Memory B cell (primary cell): ENCODE data around the gene SMURF2.
"Not testable (repeated sequence)": the region's sequence is repeated elsewhere in the genome, so short reads cannot be mapped to it uniquely, and the experiment has no call there.

Experiments
- ATAC-seq: fragments of 150-1000 bp; cut with Tn5 transposase; 2 replicates; pipeline ENCODE4 v1.10.0; 2021; ENCODE audit warnings: low read depth, mild to moderate bottlenecking, moderate library complexity
- DNase-seq, 2 donors: peaks; one replicate each; pipeline ENCODE4 v3.0.0; 2022; ENCODE audit warnings: low spot score in 2 of 2
- H3K27ac Mint-ChIP-seq: one replicate; pipeline ENCODE4 v1.8.0; 2022; ENCODE audit warnings: mild to moderate bottlenecking, moderate library complexity, mixed read lengths
- H3K27me3 Mint-ChIP-seq: one replicate; pipeline ENCODE4 v1.8.0; 2022; ENCODE audit warnings: mixed read lengths
- H3K36me3 Mint-ChIP-seq: one replicate; pipeline ENCODE4 v1.8.0; 2022; ENCODE audit warnings: mild to moderate bottlenecking, mixed read lengths
- H3K4me1 Mint-ChIP-seq: one replicate; pipeline ENCODE4 v1.8.0; 2022; ENCODE audit warnings: mixed read lengths
- H3K4me3 Mint-ChIP-seq: one replicate; pipeline ENCODE4 v1.8.0; 2022; ENCODE audit warnings: mild to moderate bottlenecking, moderate library complexity, mixed read lengths
- H3K9me3 Mint-ChIP-seq: one replicate; pipeline ENCODE4 v1.8.0; 2022; ENCODE audit warnings: mixed read lengths

Gene SMURF2

GRCh38 chr17:64630309-64631223 is 31.5 kb downstream of the SMURF2 start:
- peak overlapping the region; percentile 24 for H3K27ac Mint-ChIP-seq
- no peaks in the 10 kb centered on the region for H3K27me3 Mint-ChIP-seq
- H3K4me3 Mint-ChIP-seq = no peak overlapping the region
- no peaks in the 10 kb centered on the region for H3K9me3 Mint-ChIP-seq
- peaks cover 9% of the 10 kb centered on the region for H3K36me3 Mint-ChIP-seq
- H3K4me1 Mint-ChIP-seq = peaks cover 41% of the 10 kb centered on the region
- DNase-seq = no peak
- ATAC-seq = no peak

DNA sequence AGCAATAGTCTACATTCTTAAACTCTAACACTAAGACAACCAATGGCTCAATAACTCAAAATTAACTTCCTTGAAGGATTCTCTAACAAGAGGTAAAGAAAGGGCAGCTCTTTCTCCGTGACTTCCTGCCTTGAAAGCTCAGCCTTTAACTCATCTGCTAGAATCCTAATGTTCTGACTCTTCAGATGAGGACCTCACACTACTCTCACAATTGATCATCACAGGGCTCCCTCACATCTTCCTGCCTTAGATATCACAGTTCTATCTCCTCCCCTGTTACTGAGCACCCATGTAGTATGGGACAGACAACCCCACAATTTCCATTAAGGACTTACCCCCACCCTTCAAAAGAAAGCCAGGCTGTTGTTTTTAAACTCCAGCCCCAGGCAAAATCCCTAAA is 33.5 kb downstream of the SMURF2 start:
- Mint-ChIP-seq H3K4me1 (peaks cover 41% of the 10 kb centered on the region), H3K27me3 (no peaks in the 10 kb centered on the region), H3K9me3 (no peaks in the 10 kb centered on the region), H3K4me3 (no peak overlapping the region), H3K36me3 (peaks cover 8% of the 10 kb centered on the region), H3K27ac (peak overlapping the region; percentile 9)
- DNase-seq (no peak), ATAC-seq (no peak)

GRCh38 chr17:64627797-64628196 is 34.3 kb downstream of the SMURF2 start:
- Mint-ChIP-seq H3K27me3 (no peaks in the 10 kb centered on the region), H3K4me3 (no peak overlapping the region), H3K4me1 (peaks cover 43% of the 10 kb centered on the region), H3K27ac (no peak overlapping the region), H3K9me3 (no peaks in the 10 kb centered on the region), H3K36me3 (peaks cover 11% of the 10 kb centered on the region)
- ATAC-seq (no peak), DNase-seq (no peak)

GRCh38 chr17:64626827-64627226 is 35.3 kb downstream of the SMURF2 start:
- DNase-seq (no peak), ATAC-seq (no peak)
- Mint-ChIP-seq H3K36me3 (peaks cover 11% of the 10 kb centered on the region), H3K27ac (no peak overlapping the region), H3K27me3 (no peaks in the 10 kb centered on the region), H3K4me3 (no peak overlapping the region), H3K9me3 (no peaks in the 10 kb centered on the region), H3K4me1 (peaks cover 45% of the 10 kb centered on the region)

DNA sequence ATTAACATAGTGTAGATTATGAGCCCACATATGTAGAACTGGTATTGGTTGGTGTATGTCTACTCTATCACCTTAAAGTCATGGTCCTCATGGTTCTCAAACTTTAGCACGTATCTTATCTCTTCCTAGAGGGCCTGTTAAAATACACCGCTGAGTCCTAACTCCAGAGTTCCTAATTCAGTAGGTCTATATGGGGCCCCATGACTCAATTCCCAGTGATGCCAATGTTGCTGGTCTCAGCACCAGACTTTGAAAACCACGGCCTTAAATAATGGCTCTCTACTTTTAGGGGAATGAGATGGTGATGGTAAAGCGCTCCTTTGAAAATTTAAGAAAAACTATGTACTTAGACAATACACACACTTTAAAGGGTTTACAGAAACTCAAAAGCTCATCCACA is 36.6 kb downstream of the SMURF2 start:
- no peaks in the 10 kb centered on the region for H3K27me3 Mint-ChIP-seq
- no peak overlapping the region for H3K4me3 Mint-ChIP-seq
- ATAC-seq = no peak
- H3K4me1 Mint-ChIP-seq = peaks cover 34% of the 10 kb centered on the region
- no peak for DNase-seq
- peaks cover 8% of the 10 kb centered on the region for H3K36me3 Mint-ChIP-seq
- no peak overlapping the region for H3K27ac Mint-ChIP-seq
- no peaks in the 10 kb centered on the region for H3K9me3 Mint-ChIP-seq

DNA sequence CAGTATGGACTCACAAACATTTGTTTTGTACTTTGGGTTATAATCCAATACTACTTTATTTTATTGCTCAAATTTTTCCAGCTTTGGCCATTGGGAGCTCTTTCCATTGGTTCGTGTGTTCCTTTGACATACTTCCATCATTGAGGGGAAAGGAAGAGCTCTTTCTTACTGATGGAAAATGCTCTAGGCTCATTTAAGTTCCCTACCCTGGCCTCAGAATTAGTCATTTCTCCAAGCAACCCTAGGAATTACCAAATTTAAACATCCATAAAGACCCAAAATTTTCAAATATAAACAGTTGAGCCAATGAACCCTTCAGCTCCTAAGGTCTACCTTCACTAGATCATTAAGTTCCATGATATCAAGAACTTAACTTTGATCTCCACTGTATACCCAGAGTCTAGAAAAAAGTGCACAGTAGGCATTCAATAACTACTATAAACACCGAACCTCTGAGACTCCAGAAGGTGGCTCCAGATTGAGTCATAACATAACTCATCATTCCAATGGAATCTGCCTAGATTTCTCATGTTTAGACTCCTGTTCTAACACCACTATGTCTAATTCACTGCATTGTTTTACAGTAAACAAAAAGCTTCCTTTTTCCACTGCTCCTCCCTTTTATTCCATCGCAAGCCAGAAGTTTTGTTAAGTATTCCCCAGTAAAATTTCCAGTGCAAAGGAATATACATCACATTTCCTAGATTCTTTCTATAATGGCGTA is 39.0 kb downstream of the SMURF2 start:
- Mint-ChIP-seq H3K27me3 (no peaks in the 10 kb centered on the region), H3K27ac (peak overlapping the region; percentile 7), H3K4me1 (peaks cover 24% of the 10 kb centered on the region), H3K36me3 (peaks cover 8% of the 10 kb centered on the region), H3K4me3 (no peak overlapping the region), H3K9me3 (no peaks in the 10 kb centered on the region)
- ATAC-seq (no peak), DNase-seq (no peak)

DNA sequence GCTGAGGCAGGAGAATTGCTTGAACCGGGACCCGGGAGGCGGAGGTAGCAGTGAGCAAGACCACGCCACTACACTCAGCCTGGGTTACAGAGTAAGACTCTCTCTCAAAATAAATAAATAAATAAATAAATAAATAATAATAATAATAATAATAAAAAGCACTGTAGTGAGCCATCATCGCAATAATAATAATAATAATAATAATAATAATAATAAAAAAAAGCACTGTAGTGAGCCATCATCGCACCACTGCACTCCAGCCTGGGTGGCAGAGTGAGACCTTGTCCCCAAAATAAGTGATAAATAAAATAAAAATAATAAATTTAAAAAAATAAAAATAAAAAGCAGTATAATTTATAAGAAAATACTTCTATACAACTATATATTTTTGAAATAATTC is 40.3 kb downstream of the SMURF2 start:
- Mint-ChIP-seq H3K4me1 (peaks cover 18% of the 10 kb centered on the region), H3K9me3 (no peaks in the 10 kb centered on the region)

DNA sequence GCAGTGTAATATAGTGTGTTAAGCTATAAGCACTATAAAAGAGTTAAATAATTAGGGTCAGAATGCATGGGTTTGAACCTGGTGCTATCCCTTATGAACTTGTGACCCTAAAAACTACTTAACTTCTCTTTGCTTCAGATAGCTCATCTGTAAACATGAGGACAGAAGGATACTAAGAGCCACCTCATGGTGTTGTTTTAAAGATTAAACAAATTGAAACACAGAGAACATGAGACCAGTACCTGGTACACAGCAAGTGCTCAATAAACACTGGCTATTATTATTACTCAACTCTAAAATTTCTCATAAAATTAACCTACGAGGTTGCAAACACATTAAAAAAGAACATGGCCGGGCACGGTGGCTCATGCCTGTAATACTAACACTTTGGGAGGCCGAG is 43.3 kb downstream of the SMURF2 start:
- peaks cover 16% of the 10 kb centered on the region for H3K4me1 Mint-ChIP-seq
- no peaks in the 10 kb centered on the region for H3K27me3 Mint-ChIP-seq
- no peak overlapping the region for H3K4me3 Mint-ChIP-seq
- DNase-seq (no peak), ATAC-seq (no peak)
- no peak overlapping the region for H3K27ac Mint-ChIP-seq
- no peaks in the 10 kb centered on the region for H3K9me3 Mint-ChIP-seq
- H3K36me3 Mint-ChIP-seq = peaks cover 3% of the 10 kb centered on the region

More for the DNA sequence above, 40.3 kb downstream of the SMURF2 start:
- Mint-ChIP-seq H3K27me3 (no peaks in the 10 kb centered on the region), H3K36me3 (peaks cover 6% of the 10 kb centered on the region), H3K27ac (no peak overlapping the region), H3K4me3 (no peak overlapping the region)
- ATAC-seq (no peak), DNase-seq (no peak)

- no peaks in the 10 kb centered on the region for H3K9me3 Mint-ChIP-seq
- H3K27me3 Mint-ChIP-seq = no peaks in the 10 kb centered on the region
- DNase-seq (no peak), ATAC-seq (no peak)
- no peaks in the 10 kb centered on the region for H3K36me3 Mint-ChIP-seq
- peaks cover 15% of the 10 kb centered on the region for H3K4me1 Mint-ChIP-seq
- H3K27ac Mint-ChIP-seq = no peak overlapping the region
- no peak overlapping the region for H3K4me3 Mint-ChIP-seq
These were observed 44.9 kb downstream of the SMURF2 start for GRCh38 chr17:64617125-64617780.

- H3K9me3 Mint-ChIP-seq = no peaks in the 10 kb centered on the region
- ATAC-seq = no peak
These were observed 47.0 kb downstream of the SMURF2 start for GRCh38 chr17:64615028-64615677.

GRCh38 chr17:64614266-64615027 is 47.7 kb downstream of the SMURF2 start:
- H3K4me3 Mint-ChIP-seq = no peak overlapping the region
- no peaks in the 10 kb centered on the region for H3K27me3 Mint-ChIP-seq
- H3K4me1 Mint-ChIP-seq = peaks cover 16% of the 10 kb centered on the region
- no peak for DNase-seq
- no peak for ATAC-seq
- H3K27ac Mint-ChIP-seq = peak overlapping the region; percentile 43
- no peaks in the 10 kb centered on the region for H3K36me3 Mint-ChIP-seq
- peaks cover 1% of the 10 kb centered on the region for H3K9me3 Mint-ChIP-seq

More at GRCh38 chr17:64615028-64615677, 47.0 kb downstream of the SMURF2 start:
- H3K27me3 Mint-ChIP-seq = no peaks in the 10 kb centered on the region
- DNase-seq = no peak
- peaks cover 15% of the 10 kb centered on the region for H3K4me1 Mint-ChIP-seq
- no peak overlapping the region for H3K4me3 Mint-ChIP-seq
- H3K36me3 Mint-ChIP-seq = no peaks in the 10 kb centered on the region
- H3K27ac Mint-ChIP-seq = no peak overlapping the region

DNA sequence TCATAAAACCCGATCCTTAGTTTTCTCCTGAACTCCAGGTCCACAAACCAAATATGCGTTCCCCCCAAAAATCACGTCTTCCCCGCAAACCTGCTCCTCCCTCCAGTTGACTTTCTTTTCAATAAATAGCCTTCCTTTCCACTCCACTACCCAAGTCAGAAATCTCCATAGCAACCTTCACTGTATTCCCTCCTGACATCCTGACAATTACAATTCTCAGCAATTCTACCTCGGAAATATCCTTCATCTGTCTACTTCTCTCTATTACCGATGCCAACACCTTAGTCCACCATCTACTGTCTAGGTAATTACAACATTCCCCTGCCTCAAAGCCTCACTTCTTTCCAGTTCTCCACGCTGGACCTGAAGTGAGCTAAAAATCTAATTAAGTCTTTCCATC is 50.7 kb downstream of the SMURF2 start:
- H3K4me1 Mint-ChIP-seq = peaks cover 20% of the 10 kb centered on the region
- H3K36me3 Mint-ChIP-seq = no peaks in the 10 kb centered on the region
- no peak overlapping the region for H3K4me3 Mint-ChIP-seq
- peaks cover 2% of the 10 kb centered on the region for H3K9me3 Mint-ChIP-seq
- no peaks in the 10 kb centered on the region for H3K27me3 Mint-ChIP-seq
- no peak for ATAC-seq
- no peak for DNase-seq
- no peak overlapping the region for H3K27ac Mint-ChIP-seq

DNA sequence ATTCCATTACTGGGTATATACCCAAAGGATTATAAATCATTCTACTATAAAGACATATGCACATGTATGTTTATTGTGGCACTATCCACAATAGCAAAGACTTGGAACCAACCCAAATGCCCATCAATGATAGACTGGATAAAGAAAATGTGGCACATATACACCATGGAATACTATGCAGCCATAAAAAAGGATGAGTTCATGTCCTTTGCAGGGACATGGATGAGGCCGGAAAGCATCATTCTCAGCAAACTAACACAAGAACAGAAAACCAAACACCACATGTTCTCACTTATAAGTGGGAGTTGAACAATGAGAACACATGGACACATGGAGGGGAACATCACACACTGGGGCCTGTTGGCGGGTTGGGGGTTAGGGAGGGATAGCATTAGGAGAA is 51.9 kb downstream of the SMURF2 start:
- not testable (repeated sequence) for DNase-seq, H3K4me3 Mint-ChIP-seq, ATAC-seq, H3K9me3 Mint-ChIP-seq, H3K27me3 Mint-ChIP-seq, H3K27ac Mint-ChIP-seq, H3K36me3 Mint-ChIP-seq
- H3K4me1 Mint-ChIP-seq = peaks cover 20% of the 10 kb centered on the region
